Neural cell (in vitro differentiated cells): ENCODE results near the gene CACNB2. TPM values are rescaled to one million over a fixed set of nuclear protein-coding genes. Genes with fewer than 3 reads are reported as not detected.

Experiments used
- H2AFZ ChIP-seq: fragments of 200-600, 300-800 bp; sonication (generic), shearing (Covaris generic); 2 replicates; pipeline ENCODE4 v1.6.0; 2014; ENCODE audit warnings: low read depth, mild to moderate bottlenecking, antibody characterized with exemption, low read length, moderate library complexity
- H3F3A ChIP-seq: fragments of 200-600 bp; shearing (Covaris generic); 2 replicates; pipeline ENCODE4 v1.6.1; 2016; ENCODE audit warnings: mild to moderate bottlenecking, moderate library complexity, mixed read lengths, antibody characterized with exemption, low read length; ENCODE audit not compliant: insufficient read depth, poor library complexity, severe bottlenecking
- H3K27ac ChIP-seq: fragments of 200-600, 300-800 bp; sonication (generic), shearing (Covaris generic); 2 replicates; pipeline ENCODE4 v1.5.1; 2014; ENCODE audit warnings: mild to moderate bottlenecking, low read length, moderate library complexity
- H3K27me3 ChIP-seq: fragments of 300-800, 200-600 bp; sonication (generic), shearing (Covaris generic); 2 replicates; pipeline ENCODE4 v1.6.0; 2014; ENCODE audit warnings: mild to moderate bottlenecking, low read depth, low read length, moderate library complexity; ENCODE audit not compliant: insufficient read depth
- H3K36me3 ChIP-seq: fragments of 300-800, 200-600 bp; sonication (generic), shearing (Covaris generic); 2 replicates; pipeline ENCODE4 v1.5.1; 2014; ENCODE audit warnings: mild to moderate bottlenecking, antibody characterized with exemption, low read length, moderate library complexity; ENCODE audit not compliant: insufficient read depth
- H3K4me2 ChIP-seq: fragments of 300-800, 200-600 bp; sonication (generic), shearing (Covaris generic); 2 replicates; pipeline ENCODE4 v1.6.0; 2014; ENCODE audit warnings: mild to moderate bottlenecking, low read length
- H3K4me3 ChIP-seq: fragments of 300-800, 200-600 bp; sonication (generic), shearing (Covaris generic); 2 replicates; pipeline ENCODE4 v1.5.1; 2014; ENCODE audit warnings: mild to moderate bottlenecking, low read length, moderate library complexity
- H3K79me2 ChIP-seq: fragments of 200-600 bp; shearing (Covaris generic); replicated peaks from 2 replicates; pipeline ENCODE4 v1.6.0; 2014; ENCODE audit warnings: mild to moderate bottlenecking, low read length, moderate library complexity; ENCODE audit not compliant: insufficient read depth
- H3K9ac ChIP-seq: fragments of 300-800, 200-600 bp; sonication (generic), shearing (Covaris generic); 2 replicates; pipeline ENCODE4 v1.6.1; 2016; ENCODE audit warnings: mild to moderate bottlenecking, low read length, mixed read lengths
- H3K9me2 ChIP-seq: fragments of 200-600 bp; shearing (Covaris generic); 2 replicates; pipeline ENCODE4 v1.6.1; 2016; ENCODE audit warnings: mild to moderate bottlenecking, low read length, mixed read lengths; ENCODE audit not compliant: insufficient read depth
- H3K9me3 ChIP-seq: fragments of 200-600, 300-800 bp; sonication (generic), shearing (Covaris generic); 2 replicates; pipeline ENCODE4 v1.6.1; 2016; ENCODE audit warnings: mild to moderate bottlenecking, mixed run types, low read length, moderate library complexity, mixed read lengths
- H4K20me1 ChIP-seq: fragments of 200-600 bp; shearing (Covaris generic); 2 replicates; pipeline ENCODE4 v1.6.1; 2016; ENCODE audit warnings: mild to moderate bottlenecking, mixed run types; ENCODE audit not compliant: insufficient read depth
- EP300 ChIP-seq: fragments of 450-650 bp; conservative IDR thresholded peaks from 2 replicates; pipeline ENCODE4 v1.6.1; 2014; ENCODE audit warnings: antibody characterized with exemption, mild to moderate bottlenecking, moderate library complexity; ENCODE audit not compliant: poor library complexity, severe bottlenecking
- EZH2 ChIP-seq: fragments of 200-600, 300-800 bp; shearing (Covaris generic), sonication (generic); IDR thresholded peaks from 2 replicates; pipeline ENCODE4 v1.6.1; 2014; ENCODE audit warnings: antibody characterized with exemption, low read length, borderline replicate concordance, mild to moderate bottlenecking; ENCODE audit not compliant: insufficient read depth, poor library complexity, severe bottlenecking
- MXI1 ChIP-seq: fragments of 450-650 bp; conservative IDR thresholded peaks from 2 replicates; pipeline ENCODE4 v1.6.1; 2014; ENCODE audit warnings: antibody characterized with exemption, mild to moderate bottlenecking; ENCODE audit not compliant: poor library complexity, severe bottlenecking
- POLR2AphosphoS5 ChIP-seq: IDR thresholded peaks from 2 replicates; pipeline ENCODE4 v1.6.1; 2012
- RAD21 ChIP-seq: fragments of 450-650 bp; conservative IDR thresholded peaks from 2 replicates; pipeline ENCODE4 v1.6.1; 2014; ENCODE audit warnings: antibody characterized with exemption, mild to moderate bottlenecking, moderate library complexity
- SMC3 ChIP-seq: fragments of 450-650 bp; conservative IDR thresholded peaks from 2 replicates; pipeline ENCODE4 v1.6.1; 2014; ENCODE audit warnings: antibody characterized with exemption, mild to moderate bottlenecking, moderate library complexity; ENCODE audit not compliant: poor library complexity
- TAF1 ChIP-seq: IDR thresholded peaks from 2 replicates; pipeline ENCODE4 v1.6.1; 2012; ENCODE audit warnings: low read depth
- polyA plus RNA-seq: library from polyadenylated mRNA; depleted of rRNA; stranded (reverse); fragments of >200 nt; gene quantifications from 2 replicates; pipeline ENCODE4 v1.2.3, GENCODE V29; 2014
- TF ChIP-seq, protein P1 (sequence below): IDR thresholded peaks from 2 replicates; pipeline ENCODE4 v1.6.1; 2012; ENCODE audit warnings: borderline replicate concordance
- TF ChIP-seq, protein P2 (sequence below): fragments of 450-650 bp; IDR thresholded peaks from 2 replicates; pipeline ENCODE4 v1.5.1; 2014; ENCODE audit warnings: antibody characterized with exemption, mild to moderate bottlenecking, moderate library complexity; ENCODE audit not compliant: poor library complexity, severe bottlenecking

Gene CACNB2
- polyA plus RNA-seq, 1 donor from 2014 or later, result 14.3 TPM

DNA sequence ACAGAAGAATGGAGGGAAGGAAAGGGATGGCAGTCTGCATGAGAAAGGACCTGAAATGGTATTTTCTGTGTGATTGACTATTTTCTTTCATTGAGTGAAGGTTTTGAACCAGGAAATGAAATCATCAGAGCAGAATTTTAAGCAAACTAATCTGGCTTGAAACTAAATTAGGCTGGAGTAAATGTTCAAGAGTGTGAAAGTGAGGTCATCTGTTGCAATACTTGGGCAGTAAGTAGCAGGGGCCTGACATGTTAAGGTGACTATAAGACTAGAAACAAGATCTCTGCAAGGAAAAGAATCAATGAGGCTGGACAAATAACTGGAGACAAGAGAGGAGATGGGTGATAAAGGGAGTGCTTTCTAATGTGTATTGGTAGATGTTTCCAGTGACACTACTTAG, 306.0 kb downstream of the CACNB2 start:
- Histone ChIP-seq H3K9me3 (no peaks in the 10 kb centered on the region), H3F3A (no peaks in the 10 kb centered on the region), H3K27me3 (no peaks in the 10 kb centered on the region), H3K4me2 (no peak overlapping the region), H3K79me2 (no peaks in the 10 kb centered on the region), H3K9me2 (no peaks in the 10 kb centered on the region), H2AFZ (no peak overlapping the region), H3K4me3 (no peak overlapping the region), H3K27ac (no peak overlapping the region), H4K20me1 (no peaks in the 10 kb centered on the region), H3K9ac (no peak overlapping the region), H3K36me3 (no peaks in the 10 kb centered on the region)
- TF ChIP-seq, protein P1, sequence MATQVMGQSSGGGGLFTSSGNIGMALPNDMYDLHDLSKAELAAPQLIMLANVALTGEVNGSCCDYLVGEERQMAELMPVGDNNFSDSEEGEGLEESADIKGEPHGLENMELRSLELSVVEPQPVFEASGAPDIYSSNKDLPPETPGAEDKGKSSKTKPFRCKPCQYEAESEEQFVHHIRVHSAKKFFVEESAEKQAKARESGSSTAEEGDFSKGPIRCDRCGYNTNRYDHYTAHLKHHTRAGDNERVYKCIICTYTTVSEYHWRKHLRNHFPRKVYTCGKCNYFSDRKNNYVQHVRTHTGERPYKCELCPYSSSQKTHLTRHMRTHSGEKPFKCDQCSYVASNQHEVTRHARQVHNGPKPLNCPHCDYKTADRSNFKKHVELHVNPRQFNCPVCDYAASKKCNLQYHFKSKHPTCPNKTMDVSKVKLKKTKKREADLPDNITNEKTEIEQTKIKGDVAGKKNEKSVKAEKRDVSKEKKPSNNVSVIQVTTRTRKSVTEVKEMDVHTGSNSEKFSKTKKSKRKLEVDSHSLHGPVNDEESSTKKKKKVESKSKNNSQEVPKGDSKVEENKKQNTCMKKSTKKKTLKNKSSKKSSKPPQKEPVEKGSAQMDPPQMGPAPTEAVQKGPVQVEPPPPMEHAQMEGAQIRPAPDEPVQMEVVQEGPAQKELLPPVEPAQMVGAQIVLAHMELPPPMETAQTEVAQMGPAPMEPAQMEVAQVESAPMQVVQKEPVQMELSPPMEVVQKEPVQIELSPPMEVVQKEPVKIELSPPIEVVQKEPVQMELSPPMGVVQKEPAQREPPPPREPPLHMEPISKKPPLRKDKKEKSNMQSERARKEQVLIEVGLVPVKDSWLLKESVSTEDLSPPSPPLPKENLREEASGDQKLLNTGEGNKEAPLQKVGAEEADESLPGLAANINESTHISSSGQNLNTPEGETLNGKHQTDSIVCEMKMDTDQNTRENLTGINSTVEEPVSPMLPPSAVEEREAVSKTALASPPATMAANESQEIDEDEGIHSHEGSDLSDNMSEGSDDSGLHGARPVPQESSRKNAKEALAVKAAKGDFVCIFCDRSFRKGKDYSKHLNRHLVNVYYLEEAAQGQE, result no peak
- TF ChIP-seq TAF1 (no peak), POLR2AphosphoS5 (no peak), SMC3 (no peak), RAD21 (no peak), EZH2 (no peak), EP300 (no peak), MXI1 (no peak)
- TF ChIP-seq, protein P2, sequence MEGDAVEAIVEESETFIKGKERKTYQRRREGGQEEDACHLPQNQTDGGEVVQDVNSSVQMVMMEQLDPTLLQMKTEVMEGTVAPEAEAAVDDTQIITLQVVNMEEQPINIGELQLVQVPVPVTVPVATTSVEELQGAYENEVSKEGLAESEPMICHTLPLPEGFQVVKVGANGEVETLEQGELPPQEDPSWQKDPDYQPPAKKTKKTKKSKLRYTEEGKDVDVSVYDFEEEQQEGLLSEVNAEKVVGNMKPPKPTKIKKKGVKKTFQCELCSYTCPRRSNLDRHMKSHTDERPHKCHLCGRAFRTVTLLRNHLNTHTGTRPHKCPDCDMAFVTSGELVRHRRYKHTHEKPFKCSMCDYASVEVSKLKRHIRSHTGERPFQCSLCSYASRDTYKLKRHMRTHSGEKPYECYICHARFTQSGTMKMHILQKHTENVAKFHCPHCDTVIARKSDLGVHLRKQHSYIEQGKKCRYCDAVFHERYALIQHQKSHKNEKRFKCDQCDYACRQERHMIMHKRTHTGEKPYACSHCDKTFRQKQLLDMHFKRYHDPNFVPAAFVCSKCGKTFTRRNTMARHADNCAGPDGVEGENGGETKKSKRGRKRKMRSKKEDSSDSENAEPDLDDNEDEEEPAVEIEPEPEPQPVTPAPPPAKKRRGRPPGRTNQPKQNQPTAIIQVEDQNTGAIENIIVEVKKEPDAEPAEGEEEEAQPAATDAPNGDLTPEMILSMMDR, result no peak

DNA sequence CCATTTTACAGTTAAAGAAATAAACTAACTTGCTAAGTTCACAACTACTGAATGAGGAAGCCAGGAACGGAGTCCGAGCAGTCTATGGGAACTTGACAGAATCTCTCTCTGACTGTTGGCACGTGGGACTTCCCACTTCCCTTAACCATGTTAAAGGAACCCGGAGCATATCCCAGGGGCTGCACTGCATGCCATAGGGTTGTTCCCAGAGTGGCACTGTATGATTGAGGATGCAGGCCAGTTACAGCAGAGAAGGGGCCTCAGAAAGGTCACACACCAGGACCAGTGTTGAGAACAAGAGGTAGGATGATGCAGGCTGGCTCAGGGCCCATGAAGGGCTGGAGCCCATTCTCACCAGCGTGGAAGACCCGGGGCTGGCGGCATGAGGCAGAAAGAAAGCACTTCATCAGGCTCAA, 309.4 kb downstream of the CACNB2 start:
- TF ChIP-seq TAF1 (no peak), EP300 (no peak)
- TF ChIP-seq, protein P1, result no peak
- no peaks in the 10 kb centered on the region for H3K36me3 ChIP-seq
- H3F3A ChIP-seq, result no peaks in the 10 kb centered on the region
- H3K4me3 ChIP-seq, result no peak overlapping the region
- no peak overlapping the region for H3K9ac ChIP-seq
- no peak overlapping the region for H3K27ac ChIP-seq
- no peaks in the 10 kb centered on the region for H3K27me3 ChIP-seq
- no peaks in the 10 kb centered on the region for H3K79me2 ChIP-seq
- no peaks in the 10 kb centered on the region for H3K9me2 ChIP-seq
- H2AFZ ChIP-seq, result no peak overlapping the region
- no peak overlapping the region for H3K4me2 ChIP-seq
- no peaks in the 10 kb centered on the region for H3K9me3 ChIP-seq
- H4K20me1 ChIP-seq, result no peaks in the 10 kb centered on the region
